Loucy (cell line): ENCODE data around the gene CXCR6.

Source experiments
- H2AFZ ChIP-seq: fragments of 200-600 bp; sonication (generic); 2 replicates; pipeline ENCODE4 v1.6.0; 2016; ENCODE audit warnings: antibody characterized with exemption, mild to moderate bottlenecking, low read length, moderate library complexity
- H3F3A ChIP-seq: fragments of 200-600 bp; 2 replicates; pipeline ENCODE4 v1.6.0; 2016; ENCODE audit warnings: antibody characterized with exemption, low read depth, mild to moderate bottlenecking
- H3K27me3 ChIP-seq: fragments of 200-600 bp; sonication (generic); 2 replicates; pipeline ENCODE4 v1.6.1; 2014; ENCODE audit warnings: low read length, mild to moderate bottlenecking; ENCODE audit not compliant: insufficient read depth, poor library complexity, severe bottlenecking
- H3K36me3 ChIP-seq: fragments of 200-600 bp; sonication (generic); 2 replicates; pipeline ENCODE4 v1.6.1; 2016; ENCODE audit warnings: low read length; ENCODE audit not compliant: insufficient read depth
- H3K4me1 ChIP-seq: fragments of 200-600 bp; sonication (generic); 2 replicates; pipeline ENCODE4 v1.5.1; 2014; ENCODE audit warnings: low read length, mild to moderate bottlenecking; ENCODE audit not compliant: insufficient read depth, poor library complexity, severe bottlenecking
- H3K4me2 ChIP-seq: fragments of 200-600 bp; sonication (generic); 2 replicates; pipeline ENCODE4 v1.6.0; 2014; ENCODE audit warnings: antibody characterized with exemption, low read length, low read depth, mild to moderate bottlenecking; ENCODE audit not compliant: poor library complexity, severe bottlenecking
- H3K4me3 ChIP-seq: fragments of 200-600 bp; sonication (generic); 2 replicates; pipeline ENCODE4 v1.5.1; 2014; ENCODE audit warnings: low read length, mild to moderate bottlenecking, mixed read lengths; ENCODE audit not compliant: poor library complexity, severe bottlenecking
- H3K79me2 ChIP-seq: fragments of 200-600 bp; sonication (generic); 2 replicates; pipeline ENCODE4 v1.6.1; 2014; ENCODE audit warnings: low read length; ENCODE audit not compliant: insufficient read depth
- H3K9ac ChIP-seq: fragments of 200-600 bp; sonication (generic); 2 replicates; pipeline ENCODE4 v1.6.0; 2014; ENCODE audit warnings: mild to moderate bottlenecking, low read depth, low read length, moderate library complexity; ENCODE audit not compliant: poor library complexity, severe bottlenecking
- H3K9me2 ChIP-seq: fragments of 200-600 bp; sonication (generic); replicated peaks from 2 replicates; pipeline ENCODE4 v1.6.1; 2016; ENCODE audit warnings: low read depth, low read length, mixed read lengths
- H3K9me3 ChIP-seq: fragments of 200-600 bp; sonication (generic); 2 replicates; pipeline ENCODE4 v1.6.1; 2014; ENCODE audit warnings: mild to moderate bottlenecking, antibody characterized with exemption, low read length, low read depth; ENCODE audit not compliant: insufficient read depth
- H4K20me1 ChIP-seq: fragments of 200-600 bp; sonication (generic); 2 replicates; pipeline ENCODE4 v1.6.0; 2014; ENCODE audit warnings: antibody characterized with exemption, low read length, mild to moderate bottlenecking; ENCODE audit not compliant: insufficient read depth, poor library complexity, severe bottlenecking
- CTCF ChIP-seq: fragments of 200-600 bp; sonication (generic); conservative IDR thresholded peaks from 2 replicates; pipeline ENCODE4 v1.5.1; 2014; ENCODE audit warnings: mild to moderate bottlenecking, antibody characterized with exemption, low read length
- EZH2phosphoT487 ChIP-seq: fragments of 200-600 bp; IDR thresholded peaks from 2 replicates; pipeline ENCODE4 v1.6.1; 2018; ENCODE audit warnings: antibody characterized with exemption, mild to moderate bottlenecking, moderate library complexity, borderline replicate concordance

CXCR6 gene

DNA sequence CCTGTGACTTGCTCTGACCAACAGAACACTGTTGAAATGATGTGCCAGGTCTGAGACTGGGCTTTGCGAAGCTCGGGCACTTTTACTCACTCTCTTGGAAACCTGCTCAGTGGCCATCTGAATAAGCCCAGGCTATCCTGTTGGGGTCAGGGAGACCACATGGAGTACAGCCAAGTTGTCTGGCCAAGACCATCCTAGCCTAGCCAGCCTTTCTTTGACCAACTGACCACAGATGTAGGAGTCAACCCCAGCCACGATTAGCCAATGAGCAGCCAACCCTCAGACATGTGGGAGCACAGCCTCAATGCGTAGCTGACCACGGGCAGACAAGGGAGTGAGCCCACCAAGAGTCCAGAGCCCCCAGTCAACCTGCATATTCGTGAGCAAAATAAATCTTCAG is 30.8 kb upstream of the CXCR6 start:
- H3K36me3 ChIP-seq: no peaks in the 10 kb centered on the region
- no peaks in the 10 kb centered on the region for H3K9me2 ChIP-seq
- H4K20me1 ChIP-seq: no peaks in the 10 kb centered on the region

DNA sequence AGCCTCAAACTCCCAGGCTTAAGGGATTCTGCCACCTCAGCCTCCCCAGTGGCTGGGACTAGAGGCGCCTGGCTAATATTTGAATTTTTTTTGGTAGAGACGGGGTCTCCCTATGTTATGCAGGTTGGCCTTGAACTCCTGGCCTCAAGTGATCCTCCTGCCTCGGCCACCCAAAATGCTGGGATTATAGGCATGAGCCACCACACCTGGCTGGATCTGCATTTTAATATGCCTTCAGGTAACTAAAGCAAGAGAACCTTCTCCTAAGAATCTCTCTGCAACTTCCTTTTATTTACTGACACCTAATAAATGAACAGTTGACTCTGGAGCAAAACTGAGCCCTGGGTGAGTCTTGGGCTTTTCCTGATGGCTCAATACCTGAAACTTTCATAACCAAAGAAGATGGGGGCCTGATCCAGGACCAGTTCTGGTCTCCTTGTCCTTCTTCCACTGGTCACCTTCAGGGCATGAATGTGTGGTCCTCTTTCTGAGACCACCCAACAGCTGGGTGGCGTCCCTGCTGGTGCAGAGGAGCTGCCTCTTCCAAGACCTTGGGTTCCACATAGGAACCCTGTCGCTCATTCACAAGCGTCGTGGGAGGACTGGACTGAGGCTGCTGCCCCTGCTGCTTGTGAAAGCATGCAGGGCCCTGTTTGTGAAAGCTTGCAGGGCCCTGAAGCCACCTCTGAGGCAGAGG is 28.8 kb upstream of the CXCR6 start:
- H3K9me2 ChIP-seq: no peaks in the 10 kb centered on the region
- H3K27me3 ChIP-seq: no peaks in the 10 kb centered on the region
- no peaks in the 10 kb centered on the region for H3K9me3 ChIP-seq
- H3K79me2 ChIP-seq: no peaks in the 10 kb centered on the region
- H3K9ac ChIP-seq: no peak overlapping the region
- TF ChIP-seq EZH2phosphoT487: no peak
- TF ChIP-seq CTCF: no peak
- no peak overlapping the region for H2AFZ ChIP-seq
- H3K4me1 ChIP-seq: peaks cover 37% of the 10 kb centered on the region
- H3K4me3 ChIP-seq: no peak overlapping the region
- no peaks in the 10 kb centered on the region for H4K20me1 ChIP-seq
- no peaks in the 10 kb centered on the region for H3F3A ChIP-seq
- H3K4me2 ChIP-seq: peak overlapping the region; percentile 71
- no peaks in the 10 kb centered on the region; the same call in 1 of the 2 replicates for H3K36me3 ChIP-seq

More for the DNA sequence above, 30.8 kb upstream of the CXCR6 start:
- Histone ChIP-seq H2AFZ (no peak overlapping the region), H3K4me3 (no peak overlapping the region), H3K27me3 (no peaks in the 10 kb centered on the region), H3F3A (no peaks in the 10 kb centered on the region), H3K4me1 (peaks cover 51% of the 10 kb centered on the region), H3K4me2 (no peak overlapping the region), H3K9me3 (no peaks in the 10 kb centered on the region), H3K9ac (no peak overlapping the region), H3K79me2 (no peaks in the 10 kb centered on the region)
- TF ChIP-seq EZH2phosphoT487 (no peak), CTCF (no peak)

GRCh38 chr3:45915059-45915439 is 28.2 kb upstream of the CXCR6 start:
- H3K9ac ChIP-seq: no peak overlapping the region
- H4K20me1 ChIP-seq: no peaks in the 10 kb centered on the region
- H3F3A ChIP-seq: no peaks in the 10 kb centered on the region
- H3K9me3 ChIP-seq: no peaks in the 10 kb centered on the region
- TF ChIP-seq EZH2phosphoT487 (no peak), CTCF (no peak)
- H3K79me2 ChIP-seq: no peaks in the 10 kb centered on the region
- H3K4me3 ChIP-seq: peak overlapping the region; percentile 60
- no peaks in the 10 kb centered on the region for H3K27me3 ChIP-seq
- peaks cover 37% of the 10 kb centered on the region for H3K4me1 ChIP-seq
- H3K4me2 ChIP-seq: peak overlapping the region; percentile 71
- H3K9me2 ChIP-seq: no peaks in the 10 kb centered on the region
- no peak overlapping the region for H2AFZ ChIP-seq
- no peaks in the 10 kb centered on the region; the same call in 1 of the 2 replicates for H3K36me3 ChIP-seq
